Chondrocyte (in vitro differentiated cells): Measurements from ENCODE around the gene SVOPL. TPM values are rescaled to one million over a fixed set of nuclear protein-coding genes. Genes with fewer than 3 reads are reported as not detected.
A peak's percentile ranks its signal among the peaks of the same experiment; 100 is the strongest.
"Not testable (repeated sequence)": the region's sequence is repeated elsewhere in the genome, so short reads cannot be mapped to it uniquely, and the experiment has no call there.

Source experiments
- DNase-seq: peaks from one replicate; pipeline ENCODE4 v3.0.0; 2021; ENCODE audit warnings: mixed read lengths, low spot score
- H3K27ac Mint-ChIP-seq: one replicate; pipeline ENCODE4 v1.8.0; 2021; ENCODE audit warnings: mild to moderate bottlenecking, moderate library complexity, mixed read lengths; ENCODE audit not compliant: unreplicated experiment
- H3K27me3 Mint-ChIP-seq: 2 replicates; pipeline ENCODE4 v1.8.0; 2021; ENCODE audit warnings: low read depth, mixed read lengths
- H3K36me3 Mint-ChIP-seq: 2 replicates; pipeline ENCODE4 v1.8.0; 2021; ENCODE audit warnings: low read depth, mixed read lengths
- H3K4me1 Mint-ChIP-seq: 2 replicates; pipeline ENCODE4 v1.8.0; 2021; ENCODE audit warnings: low read depth, mild to moderate bottlenecking, mixed read lengths
- H3K4me3 Mint-ChIP-seq: one replicate; pipeline ENCODE4 v1.8.0; 2021; ENCODE audit warnings: mild to moderate bottlenecking, moderate library complexity, mixed read lengths; ENCODE audit not compliant: unreplicated experiment
- H3K9me3 Mint-ChIP-seq: 2 replicates; pipeline ENCODE4 v1.8.0; 2021; ENCODE audit warnings: low read depth, mixed read lengths
- CTCF ChIP-seq: fragments of 200-600 bp; sonication (generic); IDR thresholded peaks from 2 replicates; pipeline ENCODE4 v1.5.0; 2021; ENCODE audit warnings: antibody characterized with exemption, mild to moderate bottlenecking, moderate library complexity
- total RNA-seq: library from RNA; stranded (reverse); gene quantifications from 3 replicates; pipeline ENCODE4 v1.2.1, GENCODE V29; 2021

SVOPL gene
- total RNA-seq, 1 donor from 2014 or later: not detected

DNA sequence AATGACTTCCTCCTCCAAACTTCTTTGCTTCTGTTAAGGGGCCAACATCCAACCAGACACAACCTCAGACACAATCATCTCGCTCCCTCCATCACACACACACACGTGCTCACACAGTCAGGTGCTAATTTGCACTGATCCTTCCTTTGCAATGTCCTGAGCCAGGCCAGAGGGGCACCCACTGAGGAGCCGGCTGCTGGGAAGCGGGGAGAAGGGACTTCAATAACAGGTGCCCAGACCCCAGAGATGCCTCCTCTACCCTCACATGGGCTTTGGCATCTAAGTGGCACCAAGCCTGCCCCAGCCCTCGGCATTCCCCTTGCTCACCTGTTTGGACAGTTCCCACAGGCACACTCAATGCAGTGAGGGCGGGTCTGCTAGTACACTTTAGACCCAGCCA, 34.2 kb upstream of the SVOPL start:
- DNase-seq: no peak
- no peaks in the 10 kb centered on the region for H3K27me3 Mint-ChIP-seq
- no peak for TF ChIP-seq CTCF

DNA sequence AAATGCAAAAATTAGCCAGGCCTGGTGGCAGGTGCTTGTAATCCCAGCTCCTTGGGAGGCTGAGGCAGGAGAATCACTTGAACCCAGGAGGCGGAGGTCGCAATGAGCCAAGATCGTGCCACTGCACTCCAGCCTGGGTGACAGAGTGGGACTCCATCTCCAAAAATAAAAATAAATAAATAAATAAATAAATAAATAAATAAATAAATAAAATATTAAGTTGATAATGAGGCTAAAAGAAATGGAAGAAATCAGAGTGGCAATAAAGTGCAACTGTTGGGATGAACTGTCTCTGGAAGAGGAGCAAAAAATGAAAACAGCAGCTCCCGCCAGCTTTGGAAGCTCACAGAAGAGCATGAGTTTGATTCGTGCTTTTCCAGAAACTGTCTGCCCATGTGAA, 30.6 kb upstream of the SVOPL start:
- not testable (repeated sequence) for H3K36me3 Mint-ChIP-seq, H3K27me3 Mint-ChIP-seq, H3K27ac Mint-ChIP-seq, DNase-seq, H3K9me3 Mint-ChIP-seq, H3K4me3 Mint-ChIP-seq, H3K4me1 Mint-ChIP-seq

More for the DNA sequence above, 34.2 kb upstream of the SVOPL start:
- Mint-ChIP-seq H3K9me3 (no peaks in the 10 kb centered on the region), H3K4me1 (peaks cover 11% of the 10 kb centered on the region), H3K4me3 (no peak overlapping the region), H3K27ac (no peak overlapping the region), H3K36me3 (no peaks in the 10 kb centered on the region)

DNA sequence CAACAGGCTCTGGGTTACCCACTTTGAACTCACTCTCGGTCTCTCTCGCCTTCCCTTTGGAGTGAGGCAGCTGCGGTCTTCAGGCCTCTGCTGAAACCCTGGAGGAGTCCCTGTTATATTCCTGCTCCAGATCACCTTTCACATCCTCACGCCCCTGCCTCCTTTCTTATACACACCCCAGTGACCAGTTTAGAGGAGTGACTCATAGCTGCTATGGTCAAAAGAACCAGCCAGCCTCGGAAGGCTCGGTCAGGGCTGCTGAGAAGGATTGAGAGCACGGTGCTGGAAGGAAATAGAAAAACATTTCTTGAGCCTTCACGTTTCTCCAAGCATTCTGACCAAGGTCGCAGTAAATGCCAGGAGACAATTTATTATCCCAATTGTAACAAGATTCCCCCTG, 28.3 kb upstream of the SVOPL start:
- peaks cover 4% of the 10 kb centered on the region for H3K4me1 Mint-ChIP-seq
- no peak overlapping the region for H3K27ac Mint-ChIP-seq
- no peaks in the 10 kb centered on the region for H3K27me3 Mint-ChIP-seq
- TF ChIP-seq CTCF: no peak
- no peaks in the 10 kb centered on the region for H3K9me3 Mint-ChIP-seq
- H3K36me3 Mint-ChIP-seq: no peaks in the 10 kb centered on the region
- H3K4me3 Mint-ChIP-seq: no peak overlapping the region
- DNase-seq: no peak

DNA sequence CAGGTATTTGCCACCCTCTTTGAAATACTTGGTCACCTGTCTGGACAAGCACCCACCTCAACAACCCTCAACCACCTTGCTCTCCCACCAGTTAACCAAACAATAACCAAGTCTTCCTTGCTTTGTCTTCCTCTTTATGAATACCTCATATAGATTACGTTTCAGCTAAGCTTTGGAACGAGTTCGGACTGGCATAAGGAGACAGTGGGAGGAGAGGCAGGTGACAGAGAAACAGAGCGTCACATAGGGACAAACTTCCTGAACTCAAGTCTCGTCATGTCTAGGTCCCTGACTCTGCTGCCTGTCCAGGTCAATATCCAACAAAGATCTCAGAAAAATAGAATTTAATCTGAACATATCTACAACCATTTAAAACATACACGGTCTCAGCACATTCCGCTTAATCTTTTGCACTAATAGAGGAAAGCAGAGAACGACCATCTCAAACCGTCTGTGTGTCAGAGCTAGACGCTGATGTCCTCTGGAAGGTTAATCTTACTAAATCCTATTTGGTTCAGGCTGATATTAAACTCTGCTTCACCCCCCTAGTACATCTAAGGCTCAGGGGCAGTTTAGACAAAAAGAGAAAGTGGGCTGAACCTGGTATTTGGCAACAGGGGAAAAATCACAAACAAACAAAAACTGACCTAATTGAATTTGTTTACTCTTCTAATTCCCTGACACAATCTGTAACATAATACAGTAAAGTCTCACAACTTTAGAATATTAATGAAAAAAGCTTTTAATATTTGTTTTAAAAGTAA, 26.4 kb upstream of the SVOPL start:
- Mint-ChIP-seq H3K4me3 (no peak overlapping the region), H3K9me3 (no peaks in the 10 kb centered on the region), H3K27me3 (no peaks in the 10 kb centered on the region), H3K4me1 (peaks cover 4% of the 10 kb centered on the region), H3K27ac (no peak overlapping the region), H3K36me3 (no peaks in the 10 kb centered on the region)
- no peak for DNase-seq
- TF ChIP-seq CTCF: no peak

DNA sequence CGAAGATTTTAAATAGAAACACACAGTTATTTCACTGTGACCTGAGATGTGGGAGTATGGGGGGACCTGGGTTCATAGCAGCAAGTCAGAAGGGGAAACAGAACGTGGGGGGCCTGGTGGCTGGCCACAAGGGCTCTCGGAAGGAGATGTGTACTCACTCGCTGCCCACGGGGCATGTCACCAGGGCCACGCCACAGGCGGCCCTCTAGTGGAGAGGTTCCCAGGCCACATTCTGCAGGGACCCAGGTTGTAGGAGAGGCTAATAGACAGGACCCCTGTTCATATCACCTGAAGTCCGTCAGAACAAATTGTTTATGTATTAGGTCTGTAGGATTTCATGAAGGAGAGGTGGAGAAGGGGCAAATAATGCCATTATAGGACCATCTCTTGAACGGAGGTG, 25.1 kb upstream of the SVOPL start:
- Mint-ChIP-seq H3K36me3 (no peaks in the 10 kb centered on the region), H3K27ac (no peak overlapping the region), H3K9me3 (no peaks in the 10 kb centered on the region), H3K4me3 (no peak overlapping the region), H3K27me3 (no peaks in the 10 kb centered on the region), H3K4me1 (peaks cover 4% of the 10 kb centered on the region)
- peak; percentile 25 for TF ChIP-seq CTCF
- DNase-seq: peak; percentile 68

DNA sequence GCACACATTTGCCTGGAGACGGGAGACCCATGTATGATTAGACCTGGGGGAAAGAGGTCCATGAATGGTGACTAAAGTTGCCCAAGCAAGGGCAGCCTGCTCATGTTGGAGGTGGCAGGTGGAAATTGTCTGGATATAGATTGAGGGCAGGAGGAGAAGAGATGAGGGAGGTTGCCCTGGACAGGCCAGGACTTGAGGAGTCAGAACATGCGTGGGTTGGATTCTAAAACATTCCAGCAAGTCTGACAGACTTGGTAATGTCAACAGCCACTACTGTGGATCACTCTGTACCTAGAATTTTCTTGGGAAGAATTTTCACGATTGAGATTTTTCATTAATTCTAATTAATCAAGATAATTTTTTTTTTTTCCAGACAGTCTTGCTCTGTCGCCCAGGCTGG, 19.1 kb upstream of the SVOPL start:
- Mint-ChIP-seq H3K27me3 (peaks cover 6% of the 10 kb centered on the region), H3K27ac (peak overlapping the region; percentile 57), H3K36me3 (peaks cover 2% of the 10 kb centered on the region), H3K4me1 (peaks cover 12% of the 10 kb centered on the region), H3K4me3 (no peak overlapping the region), H3K9me3 (no peaks in the 10 kb centered on the region)
- TF ChIP-seq CTCF: no peak
- DNase-seq: peak; percentile 18
